Suprapubic skin (tissue), 4 donors: ENCODE results near the gene LRRC25.

Source experiments
- CTCF ChIP-seq, 2 donors: fragments of 200-600 bp in 1 of 2; fragments of 450-650 bp in 1 of 2; sonication (generic) in 1 of 2; IDR thresholded peaks; one replicate each; pipeline ENCODE4 v1.5.1; 2016 to 2019; ENCODE audit warnings: antibody characterized with exemption in 2 of 2, mild to moderate bottlenecking in 1 of 2, moderate library complexity in 1 of 2
- EP300 ChIP-seq: sonication (generic); formaldehyde crosslinking; IDR thresholded peaks from one replicate; pipeline ENCODE4 v1.6.1; 2017; ENCODE audit warnings: antibody characterized with exemption
- POLR2A ChIP-seq, 2 donors: fragments of 450-650 bp; IDR thresholded peaks; one replicate each; pipeline ENCODE4 v1.6.1; 2017; ENCODE audit warnings: antibody characterized with exemption in 2 of 2, mild to moderate bottlenecking in 2 of 2, moderate library complexity in 2 of 2
- POLR2AphosphoS5 ChIP-seq, 3 donors: sonication (generic); formaldehyde crosslinking; IDR thresholded peaks; one replicate each; pipeline ENCODE4 v1.6.1; 2017; ENCODE audit warnings: antibody characterized with exemption in 3 of 3

GRCh38 chr19:18385359-18385674, 12.1 kb downstream of the LRRC25 start:
- TF ChIP-seq CTCF (IDR thresholded peaks at IDR 0.05) (no peak), POLR2A (IDR thresholded peaks at IDR 0.05) (no peak), POLR2AphosphoS5 (IDR thresholded peaks at IDR 0.05) (no peak), EP300 (no peak)
